CD4-positive, alpha-beta T cell (primary cell): ENCODE results near the gene NPRL2. TPM values are rescaled to one million over a fixed set of nuclear protein-coding genes. Genes with fewer than 3 reads are reported as not detected.

Experiments used
- ATAC-seq: fragments of 200-7000 bp; cut with Tn5 transposase; one replicate; pipeline ENCODE4 v1.10.0; 2022; ENCODE audit warnings: mild to moderate bottlenecking; ENCODE audit not compliant: poor library complexity
- CTCF ChIA-PET: fragments of 350-600 bp; sonication (Branson Sonifier 250); formaldehyde crosslinking; loops from one replicate; lab custom pipeline; 2021; ENCODE audit warnings: antibody characterized with exemption, inconsistent platforms; lab: Charles Lee
- POLR2A ChIA-PET: fragments of 350-600 bp; sonication (Branson Sonifier 250); formaldehyde crosslinking; loops from one replicate; lab custom pipeline; 2021; ENCODE audit warnings: antibody characterized with exemption, inconsistent platforms; lab: Charles Lee
- DNase-seq, 14 experiments: peaks; one replicate each; pipeline ENCODE4 v3.0.0-alpha.2; 2013 to 2020; ENCODE audit warnings: mixed read lengths in 2 of 14
- H3K27ac ChIP-seq, 2 donors: one replicate each; pipeline versions ENCODE4 v1.5.1 to v1.7.0; 2013; ENCODE audit warnings: low read length in 2 of 2, low read depth in 1 of 2, mild to moderate bottlenecking in 1 of 2
- H3K27me3 ChIP-seq, 2 experiments: 1 replicate in 1 of 2; 2 replicates in 1 of 2; pipeline versions ENCODE4 v1.6.1 to v1.7.0; 2013; ENCODE audit warnings: low read length in 2 of 2, control low read depth in 1 of 2, mild to moderate bottlenecking in 1 of 2, moderate library complexity in 1 of 2; ENCODE audit not compliant: insufficient read depth in 2 of 2, control insufficient read depth in 1 of 2
- H3K36me3 ChIP-seq: one replicate; pipeline ENCODE4 v1.6.1; 2013; ENCODE audit warnings: low read length, control low read depth; ENCODE audit not compliant: insufficient read depth
- H3K4me1 ChIP-seq: one replicate; pipeline ENCODE4 v1.6.1; 2013; ENCODE audit warnings: low read length, control low read depth; ENCODE audit not compliant: insufficient read depth
- H3K4me3 ChIP-seq: one replicate; pipeline ENCODE4 v1.5.1; 2013; ENCODE audit warnings: mild to moderate bottlenecking, low read length, moderate library complexity
- H3K9me3 ChIP-seq, 2 experiments: 1 replicate in 1 of 2; 2 replicates in 1 of 2; pipeline versions ENCODE4 v1.6.1 to v1.7.0; 2013; ENCODE audit warnings: low read length in 2 of 2, mild to moderate bottlenecking in 2 of 2, control low read depth in 1 of 2, moderate library complexity in 1 of 2; ENCODE audit not compliant: control insufficient read depth in 1 of 2, insufficient read depth in 1 of 2
- H3K27ac Mint-ChIP-seq: one replicate; pipeline ENCODE4 v1.8.0; 2020; ENCODE audit warnings: mixed read lengths
- H3K27me3 Mint-ChIP-seq: one replicate; pipeline ENCODE4 v1.8.0; 2021; ENCODE audit warnings: mixed read lengths
- H3K36me3 Mint-ChIP-seq: one replicate; pipeline ENCODE4 v1.8.0; 2021; ENCODE audit warnings: low read depth, mixed read lengths
- H3K4me1 Mint-ChIP-seq: one replicate; pipeline ENCODE4 v1.8.0; 2021; ENCODE audit warnings: low read depth, mixed read lengths
- H3K4me3 Mint-ChIP-seq: one replicate; pipeline ENCODE4 v1.8.0; 2020; ENCODE audit warnings: mild to moderate bottlenecking, mixed read lengths
- H3K9me3 Mint-ChIP-seq: one replicate; pipeline ENCODE4 v1.8.0; 2020; ENCODE audit warnings: mixed read lengths
- CTCF ChIP-seq: fragments of 200-600 bp; IDR thresholded peaks from one replicate; pipeline ENCODE4 v1.8.0; 2022; ENCODE audit warnings: antibody characterized with exemption, mild to moderate bottlenecking
- intact Hi-C, 2 experiments: fragments of 100-400 bp; cut with DNase I in 1 of 2; cut with micrococcal nuclease in 1 of 2; formaldehyde crosslinking; loops; one replicate each; pipeline versions ENCODE4 v1.15.1 to v1.9.0; 2023 to 2025; cut with DNase I, micrococcal nuclease
- total RNA-seq, 174 experiments: library from RNA in 2 of 174; stranded (reverse) in 2 of 174; gene quantifications; one replicate each; pipeline ENCODE4 v1.2.3 and lab custom pipeline; 2021 to 2026

Gene NPRL2
- total RNA-seq, 2 experiments from 2014 or later = 29.4 to 33.2 TPM

DNA sequence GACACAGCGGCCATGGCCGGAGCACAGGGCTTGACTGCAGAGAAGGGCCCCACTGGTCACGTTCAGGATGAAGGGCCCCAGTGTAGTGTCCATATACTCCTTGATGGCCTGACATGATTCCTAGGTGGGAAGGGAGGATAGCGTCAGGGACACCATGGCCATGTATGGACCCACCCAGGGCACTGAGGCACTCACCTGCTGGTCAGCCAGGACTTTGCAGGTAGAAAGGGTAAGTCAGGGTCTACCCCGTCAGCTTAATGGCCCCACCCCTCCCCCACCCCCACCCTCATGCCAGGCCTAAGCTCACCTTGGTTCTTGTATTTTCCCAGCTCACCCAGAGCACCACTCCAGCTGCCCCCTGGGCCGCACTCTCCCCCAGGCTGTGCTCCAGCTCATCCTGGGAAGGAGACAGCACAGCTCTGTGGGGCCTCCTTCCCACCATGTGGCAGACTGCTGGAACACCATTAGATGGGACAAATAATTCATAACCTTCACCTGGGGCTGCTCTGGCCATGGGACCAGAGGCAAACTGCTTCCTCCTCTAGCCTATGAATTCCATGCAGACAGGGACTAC is 49.8 kb downstream of the NPRL2 start:
- intact Hi-C loops = no loop called here
- Mint-ChIP-seq H3K36me3 (peaks cover 7% of the 10 kb centered on the region), H3K4me3 (peak overlapping the region; percentile 38), H3K27me3 (no peaks in the 10 kb centered on the region), H3K9me3 (no peaks in the 10 kb centered on the region), H3K4me1 (peaks cover 30% of the 10 kb centered on the region), H3K27ac (peak overlapping the region; percentile 99)
- no peak for ATAC-seq
- no peaks in the 10 kb centered on the region for H3K36me3 ChIP-seq
- no peak for TF ChIP-seq CTCF
- H3K9me3 ChIP-seq = no peaks in the 10 kb centered on the region
- CTCF ChIA-PET = interaction anchor here (0.7 to 2.9 kb wide), 2 partner anchors 24 to 1916 kb away, joined by 3 to 18 read pairs; no protein-coding TSS in a partner anchor
- no peak overlapping the region for H3K27ac ChIP-seq
- no peak for DNase-seq
- no peaks in the 10 kb centered on the region for H3K27me3 ChIP-seq
- POLR2A ChIA-PET = no interaction called here
- H3K4me1 ChIP-seq = peaks cover 31% of the 10 kb centered on the region
- H3K4me3 ChIP-seq = no peak overlapping the region

GRCh38 chr3:50299929-50300680 is 50.5 kb downstream of the NPRL2 start:
- H3K27ac Mint-ChIP-seq = peak overlapping the region; percentile 99
- CTCF ChIA-PET = interaction anchor here (0.8 to 2.9 kb wide), 9 partner anchors 22 to 291 kb away, joined by 3 to 18 read pairs (median 7); partner anchors contain the start of gene TMEM115

More at GRCh38 chr3:50299929-50300680, 50.5 kb downstream of the NPRL2 start:
- H3K4me1 Mint-ChIP-seq = peaks cover 30% of the 10 kb centered on the region
- peak overlapping the region; percentile 89 to 94 for H3K27ac ChIP-seq
- H3K27me3 ChIP-seq = no peaks in the 10 kb centered on the region
- no peaks in the 10 kb centered on the region for H3K36me3 ChIP-seq
- H3K4me3 Mint-ChIP-seq = peak overlapping the region; percentile 99
- no peaks in the 10 kb centered on the region for H3K9me3 Mint-ChIP-seq
- H3K4me3 ChIP-seq = peak overlapping the region; percentile 82
- POLR2A ChIA-PET = interaction anchor here (0.9 to 3.4 kb wide), 19 partner anchors 15 to 371 kb away, joined by 3 to 54 read pairs (median 9); partner anchors contain the start of genes CYB561D2, GNAI2, MON1A and NPRL2
- DNase-seq (peak in 3 of 14 experiments; percentile 28 to 65 (median 55)), ATAC-seq (no peak)
- no peaks in the 10 kb centered on the region for H3K9me3 ChIP-seq
- H3K36me3 Mint-ChIP-seq = peaks cover 7% of the 10 kb centered on the region
- peaks cover 31% of the 10 kb centered on the region for H3K4me1 ChIP-seq
- no peak for TF ChIP-seq CTCF
- H3K27me3 Mint-ChIP-seq = no peaks in the 10 kb centered on the region
- intact Hi-C loops = loop anchor here (1.0 to 5.0 kb wide), 6 partner anchors 21 to 888 kb away; partner anchors contain the start of genes GNAI2 (in 1 of the 2), RHOA (in 1 of the 2), TCTA (in 1 of the 2) and TMEM115 (in 1 of the 2)
